SK-N-SH treated with all-trans-retinoic acid at 6 μM for 48 hours (cell line): ENCODE measurements around the gene TRIL.

Source experiments
- ATAC-seq: fragments of 200-7000 bp; cut with Tn5 transposase; 3 replicates; pipeline ENCODE4 v1.9.1; 2020; ENCODE audit warnings: mild to moderate bottlenecking, moderate library complexity
- ARNTL ChIP-seq: fragments of 450-650 bp; formaldehyde crosslinking; IDR thresholded peaks from 2 replicates; pipeline ENCODE4 v1.5.0; 2020; ENCODE audit warnings: low read depth, mild to moderate bottlenecking, moderate library complexity, borderline replicate concordance
- BACH2 ChIP-seq: fragments of 250-450 bp; sonication (Bioruptor Pico); IDR thresholded peaks from 2 replicates; pipeline ENCODE4 v1.9.0; 2021; ENCODE audit warnings: mild to moderate bottlenecking, borderline replicate concordance
- CREB5 ChIP-seq: fragments of 250-450 bp; sonication (Bioruptor Pico); IDR thresholded peaks from 2 replicates; pipeline ENCODE4 v1.5.1; 2020; ENCODE audit warnings: low read depth, mild to moderate bottlenecking, moderate library complexity
- CSDC2 ChIP-seq: fragments of 250-450 bp; sonication (Bioruptor Pico); IDR thresholded peaks from 2 replicates; pipeline ENCODE4 v1.5.0; 2020; ENCODE audit warnings: mild to moderate bottlenecking, moderate library complexity
- CSRNP3 ChIP-seq: fragments of 250-450 bp; sonication (Bioruptor Pico); IDR thresholded peaks from 2 replicates; pipeline ENCODE4 v1.5.1; 2021; ENCODE audit warnings: mild to moderate bottlenecking, moderate library complexity
- ESRRG ChIP-seq: fragments of 250-450 bp; sonication (Bioruptor Pico); IDR thresholded peaks from 2 replicates; pipeline ENCODE4 v1.6.1; 2021; ENCODE audit warnings: mild to moderate bottlenecking
- GLIS3 ChIP-seq: fragments of 250-450 bp; sonication (Bioruptor Pico); IDR thresholded peaks from 2 replicates; pipeline ENCODE4 v1.5.0; 2020; ENCODE audit warnings: mild to moderate bottlenecking, moderate library complexity
- ISL1 ChIP-seq: fragments of 250-450 bp; sonication (Bioruptor Pico); IDR thresholded peaks from 2 replicates; pipeline ENCODE4 v2.1.2; 2022; ENCODE audit warnings: mild to moderate bottlenecking, moderate library complexity
- OSR1 ChIP-seq: fragments of 250-450 bp; sonication (Bioruptor Pico); IDR thresholded peaks from 2 replicates; pipeline ENCODE4 v1.8.0; 2022; ENCODE audit warnings: moderate library complexity, mild to moderate bottlenecking, inconsistent platforms
- PATZ1 ChIP-seq: fragments of 250-450 bp; sonication (Bioruptor Pico); IDR thresholded peaks from 2 replicates; pipeline ENCODE4 v1.8.0; 2020; ENCODE audit warnings: mild to moderate bottlenecking, moderate library complexity, borderline replicate concordance
- POU6F1 ChIP-seq: fragments of 250-450 bp; sonication (Bioruptor Pico); IDR thresholded peaks from 2 replicates; pipeline ENCODE4 v1.8.0; 2021; ENCODE audit warnings: low read depth, mild to moderate bottlenecking, moderate library complexity, borderline replicate concordance
- PPARA ChIP-seq: fragments of 250-450 bp; sonication (Bioruptor Pico); IDR thresholded peaks from 2 replicates; pipeline ENCODE4 v1.5.0; 2020; ENCODE audit warnings: mild to moderate bottlenecking, borderline replicate concordance
- RARB ChIP-seq: fragments of 250-450 bp; sonication (Bioruptor Pico); IDR thresholded peaks from 2 replicates; pipeline ENCODE4 v1.8.0; 2021; ENCODE audit warnings: mild to moderate bottlenecking, moderate library complexity
- SNAI2 ChIP-seq: fragments of 250-450 bp; sonication (Bioruptor Pico); IDR thresholded peaks from 2 replicates; pipeline ENCODE4 v1.5.0; 2020; ENCODE audit warnings: mild to moderate bottlenecking, moderate library complexity
- TCF4 ChIP-seq: fragments of 250-450 bp; sonication (Bioruptor Pico); IDR thresholded peaks from 2 replicates; pipeline ENCODE4 v1.8.0; 2021; ENCODE audit warnings: mild to moderate bottlenecking, moderate library complexity, borderline replicate concordance
- TSHZ2 ChIP-seq: fragments of 250-450 bp; sonication (Bioruptor Pico); IDR thresholded peaks from 2 replicates; pipeline ENCODE4 v1.5.0; 2020; ENCODE audit warnings: mild to moderate bottlenecking, moderate library complexity
- ZC3H10 ChIP-seq: fragments of 250-450 bp; sonication (Bioruptor Pico); IDR thresholded peaks from 2 replicates; pipeline ENCODE4 v1.5.1; 2021; ENCODE audit warnings: mild to moderate bottlenecking, moderate library complexity
- ZFP3 ChIP-seq: fragments of 250-450 bp; sonication (Bioruptor Pico); IDR thresholded peaks from 2 replicates; pipeline ENCODE4 v1.5.0; 2020; ENCODE audit warnings: mild to moderate bottlenecking, moderate library complexity
- ZFP30 ChIP-seq: fragments of 450-650 bp; formaldehyde crosslinking; IDR thresholded peaks from 2 replicates; pipeline ENCODE4 v1.5.0; 2022; ENCODE audit warnings: mild to moderate bottlenecking, moderate library complexity
- ZNF565 ChIP-seq: fragments of 450-650 bp; formaldehyde crosslinking; conservative IDR thresholded peaks from 2 replicates; pipeline ENCODE4 v1.5.0; 2020; ENCODE audit warnings: low read depth, mild to moderate bottlenecking, moderate library complexity
- ZNF70 ChIP-seq: fragments of 450-650 bp; formaldehyde crosslinking; IDR thresholded peaks from 2 replicates; pipeline ENCODE4 v1.5.0; 2020; ENCODE audit warnings: mild to moderate bottlenecking, moderate library complexity
- ZNF8 ChIP-seq: fragments of 450-650 bp; formaldehyde crosslinking; IDR thresholded peaks from 2 replicates; pipeline ENCODE4 v1.5.0; 2020; ENCODE audit warnings: mild to moderate bottlenecking, moderate library complexity

TRIL gene

GRCh38 chr7:28993371-28993770, 35.2 kb upstream of the TRIL start:
- TF ChIP-seq RARB (CRISPR knock-in tag), result no peak
- TF ChIP-seq ZC3H10 (CRISPR knock-in tag), result no peak
- no peak for TF ChIP-seq ISL1
- no peak for TF ChIP-seq CSDC2
- no peak for ATAC-seq

- ATAC-seq, result no peak
- no peak for TF ChIP-seq ARNTL
- TF ChIP-seq BACH2, result no peak
- no peak for TF ChIP-seq GLIS3 (CRISPR knock-in tag)
- TF ChIP-seq ZFP30, result no peak
- TF ChIP-seq PPARA (CRISPR knock-in tag), result no peak
- TF ChIP-seq ZC3H10 (CRISPR knock-in tag), result no peak
- no peak for TF ChIP-seq PATZ1 (CRISPR knock-in tag)
- no peak for TF ChIP-seq ZNF8
- TF ChIP-seq OSR1, result no peak
- TF ChIP-seq POU6F1 (CRISPR knock-in tag), result no peak
- TF ChIP-seq RARB (CRISPR knock-in tag), result no peak
- no peak for TF ChIP-seq CREB5
- TF ChIP-seq TSHZ2, result no peak
- no peak for TF ChIP-seq ZFP3
- no peak for TF ChIP-seq SNAI2 (CRISPR knock-in tag)
- no peak for TF ChIP-seq TCF4 (CRISPR knock-in tag)
- no peak for TF ChIP-seq ESRRG (CRISPR knock-in tag)
- TF ChIP-seq CSDC2, result no peak
- TF ChIP-seq CSRNP3, result no peak
Measured at GRCh38 chr7:28992798-28993197, 34.7 kb upstream of the TRIL start.

- TF ChIP-seq ZFP3, result no peak
- no peak for TF ChIP-seq ZC3H10 (CRISPR knock-in tag)
- TF ChIP-seq ZNF565 (CRISPR knock-in tag), result no peak
- 0 out of 2 replicates have a peak, but pooled peaks have one; percentile 53 for TF ChIP-seq TSHZ2
- TF ChIP-seq ISL1, result peak; percentile 51
- no peak for TF ChIP-seq CREB5
- no peak for TF ChIP-seq ZNF70
- TF ChIP-seq POU6F1 (CRISPR knock-in tag), result no peak
- no peak for ATAC-seq
Measured at GRCh38 chr7:28990200-28990960, 32.2 kb upstream of the TRIL start.
